GM19455 (cell line): ENCODE data around the gene SV2B.

Source experiments
- ATAC-seq: cut with Tn5 transposase; IDR thresholded peaks from one replicate; pipeline ENCODE4 v1.9.1; 2021; ENCODE audit not compliant: unreplicated experiment

SV2B gene

DNA sequence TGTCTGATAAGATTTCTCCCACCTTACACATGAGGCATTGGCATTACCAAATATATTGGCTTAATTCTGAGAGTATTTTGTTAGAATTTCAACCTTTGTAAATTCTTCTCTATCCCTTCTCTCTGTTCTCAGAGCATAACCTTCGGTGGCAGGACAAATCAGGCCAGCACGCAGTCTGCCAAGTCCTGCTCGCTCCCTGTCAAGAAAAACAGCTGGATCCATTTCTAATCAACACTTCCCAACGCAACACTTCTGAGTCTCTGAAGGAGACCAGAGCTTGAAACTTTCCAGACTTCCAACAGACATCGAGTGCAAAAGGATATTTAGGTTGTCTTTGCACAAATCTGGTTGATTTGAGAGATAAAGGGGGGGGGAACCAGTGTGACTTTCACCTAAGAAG lies 125.7 kb downstream of the SV2B start:
- no peak for ATAC-seq

DNA sequence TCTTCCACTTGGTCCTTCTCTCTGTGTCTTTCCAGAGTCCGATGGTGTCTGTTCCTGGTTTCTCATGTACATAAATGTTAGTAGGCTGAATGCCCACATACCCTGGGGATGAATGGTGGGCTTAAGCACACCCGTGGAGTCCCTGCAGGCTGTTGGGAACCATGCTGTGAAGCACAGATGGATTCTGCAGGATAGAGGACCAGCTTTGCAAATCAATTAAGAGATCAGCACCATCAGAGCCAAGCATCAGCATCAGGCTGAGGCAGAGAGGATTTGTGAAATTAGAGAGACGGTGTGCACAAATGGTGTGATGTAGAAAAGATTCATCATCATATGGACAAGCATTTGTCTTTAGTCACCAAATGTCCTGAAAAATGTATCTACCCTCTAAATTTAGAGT lies 127.1 kb downstream of the SV2B start:
- no peak for ATAC-seq

DNA sequence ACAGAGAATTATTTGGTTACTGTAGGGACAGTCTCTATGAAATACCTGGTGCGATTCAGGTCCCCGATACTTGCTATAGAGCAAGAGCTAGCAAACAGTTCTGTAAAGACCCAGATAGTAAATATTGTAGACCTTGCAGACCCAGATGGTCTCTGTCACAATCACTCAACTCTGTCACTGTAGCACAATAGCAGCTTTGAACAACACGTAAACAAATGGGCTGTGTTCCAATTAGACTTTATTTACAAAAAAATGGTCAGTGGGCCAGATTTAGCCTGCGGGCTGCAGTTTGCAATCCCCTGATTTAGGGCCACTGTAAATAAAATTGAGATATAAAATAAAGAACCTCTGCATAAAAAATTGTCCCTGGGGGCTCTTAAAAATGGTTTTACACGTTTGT lies 127.7 kb downstream of the SV2B start:
- ATAC-seq = no peak

DNA sequence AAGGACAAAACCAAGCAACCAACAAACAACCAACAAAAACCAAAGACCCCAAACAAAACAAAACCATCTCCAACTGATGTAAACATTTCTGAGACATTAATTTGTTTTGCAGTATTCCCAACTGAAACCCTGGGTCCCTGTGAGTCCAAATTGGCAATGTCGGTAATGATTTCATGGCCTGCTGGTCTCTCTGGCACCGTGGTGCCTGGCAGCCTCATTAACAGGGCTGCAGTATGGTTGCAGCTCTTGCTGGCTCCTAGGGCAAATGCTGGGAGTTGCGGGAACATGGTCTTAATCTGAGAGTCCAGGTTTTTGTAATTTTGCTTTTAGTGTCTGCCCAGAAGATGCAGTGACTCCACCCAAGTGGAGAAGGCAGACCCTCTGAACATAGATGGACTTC lies 128.3 kb downstream of the SV2B start:
- ATAC-seq = no peak

DNA sequence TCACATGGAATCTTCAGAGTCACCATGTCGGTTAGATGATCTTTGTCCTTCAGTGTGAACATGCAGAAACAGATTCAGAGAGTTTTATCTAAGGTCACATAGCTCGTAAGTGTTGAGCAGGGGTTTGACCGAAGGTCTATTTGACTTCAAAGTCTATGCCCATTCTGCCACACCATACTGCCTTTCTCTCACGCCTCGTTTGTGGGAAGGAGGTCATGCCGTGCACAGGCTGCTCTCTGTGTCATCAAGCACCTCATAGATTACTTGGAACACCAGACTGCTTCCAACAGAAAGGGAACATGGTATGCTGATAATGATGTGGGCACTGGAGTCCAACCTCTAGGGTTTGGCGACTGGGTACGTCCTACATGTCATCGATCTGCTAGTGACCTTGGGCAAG lies 128.8 kb downstream of the SV2B start:
- no peak for ATAC-seq

DNA sequence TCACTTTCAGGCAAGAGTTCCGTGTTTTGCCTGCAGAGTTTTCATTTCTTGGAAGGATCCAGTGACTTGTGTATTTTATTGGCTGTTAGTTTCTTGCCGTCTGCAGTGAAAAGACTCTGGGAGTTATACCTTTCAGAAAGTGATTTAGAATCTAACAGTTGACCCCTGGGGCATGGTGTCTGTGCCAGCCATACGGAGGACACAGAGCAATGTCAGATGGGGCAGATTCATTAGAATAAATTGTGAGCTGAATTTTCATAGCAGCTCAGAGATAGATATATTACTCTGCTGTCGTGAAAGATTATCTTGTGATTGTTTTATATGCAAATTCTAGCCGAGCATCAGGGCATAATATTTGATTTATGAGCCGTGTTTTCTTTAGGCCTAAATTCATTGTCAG lies 131.6 kb downstream of the SV2B start:
- no peak for ATAC-seq

DNA sequence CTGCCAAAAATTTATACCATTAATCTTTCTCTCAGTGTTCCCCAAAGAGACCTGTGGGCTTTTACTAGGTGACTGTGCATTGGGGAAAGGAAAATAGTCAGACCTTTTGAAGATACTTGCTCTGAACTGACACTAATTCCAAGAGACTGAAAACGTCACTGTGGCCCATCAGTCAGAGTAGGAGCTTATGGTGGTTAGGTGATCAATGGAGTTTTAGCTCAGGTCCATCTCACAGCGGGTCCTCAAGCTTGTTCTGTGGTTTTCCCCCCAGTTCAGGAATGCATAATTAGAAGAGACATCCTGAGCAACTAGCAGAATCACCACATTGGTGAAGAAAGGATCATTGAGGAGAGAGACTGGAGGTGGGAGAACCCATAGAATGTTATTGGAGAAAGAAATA lies 134.7 kb downstream of the SV2B start:
- no peak for ATAC-seq

DNA sequence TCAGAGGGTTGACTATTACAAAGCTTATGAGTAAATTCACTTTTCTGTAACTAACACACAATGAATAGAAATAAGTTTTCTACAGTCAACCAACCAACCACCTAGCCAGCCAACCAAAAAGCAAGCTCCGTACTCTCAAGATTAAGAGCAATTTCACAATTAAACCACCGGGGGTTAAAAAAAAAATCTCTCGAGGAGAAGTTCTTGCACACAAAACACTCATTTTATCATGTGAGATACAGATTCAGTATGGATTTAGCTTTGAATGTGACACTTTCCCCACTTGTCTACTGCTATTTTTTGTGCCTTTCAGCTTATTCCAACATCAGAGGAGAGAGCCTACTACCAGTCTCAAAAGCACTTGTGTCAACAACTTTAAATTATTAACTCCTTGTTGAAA lies 135.3 kb downstream of the SV2B start:
- ATAC-seq = no peak

DNA sequence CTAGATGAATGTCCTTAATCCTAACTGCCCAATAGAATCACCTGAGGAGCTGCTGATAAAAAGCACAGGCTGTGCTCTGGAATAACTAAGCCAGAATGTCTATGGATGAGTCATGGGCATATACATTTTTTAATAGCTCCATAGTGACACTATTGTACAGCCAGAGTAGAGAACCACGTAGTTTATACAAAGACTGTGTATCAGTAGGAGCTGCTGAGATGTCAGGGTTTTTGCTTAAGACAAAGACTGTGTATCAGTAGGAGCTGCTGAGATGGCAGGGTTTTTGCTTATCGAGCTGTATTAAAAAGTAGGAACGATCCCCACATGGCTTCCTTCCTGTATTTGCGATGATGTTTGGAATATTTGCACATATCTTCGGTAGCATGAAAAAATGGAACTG lies 137.4 kb downstream of the SV2B start:
- ATAC-seq = no peak

DNA sequence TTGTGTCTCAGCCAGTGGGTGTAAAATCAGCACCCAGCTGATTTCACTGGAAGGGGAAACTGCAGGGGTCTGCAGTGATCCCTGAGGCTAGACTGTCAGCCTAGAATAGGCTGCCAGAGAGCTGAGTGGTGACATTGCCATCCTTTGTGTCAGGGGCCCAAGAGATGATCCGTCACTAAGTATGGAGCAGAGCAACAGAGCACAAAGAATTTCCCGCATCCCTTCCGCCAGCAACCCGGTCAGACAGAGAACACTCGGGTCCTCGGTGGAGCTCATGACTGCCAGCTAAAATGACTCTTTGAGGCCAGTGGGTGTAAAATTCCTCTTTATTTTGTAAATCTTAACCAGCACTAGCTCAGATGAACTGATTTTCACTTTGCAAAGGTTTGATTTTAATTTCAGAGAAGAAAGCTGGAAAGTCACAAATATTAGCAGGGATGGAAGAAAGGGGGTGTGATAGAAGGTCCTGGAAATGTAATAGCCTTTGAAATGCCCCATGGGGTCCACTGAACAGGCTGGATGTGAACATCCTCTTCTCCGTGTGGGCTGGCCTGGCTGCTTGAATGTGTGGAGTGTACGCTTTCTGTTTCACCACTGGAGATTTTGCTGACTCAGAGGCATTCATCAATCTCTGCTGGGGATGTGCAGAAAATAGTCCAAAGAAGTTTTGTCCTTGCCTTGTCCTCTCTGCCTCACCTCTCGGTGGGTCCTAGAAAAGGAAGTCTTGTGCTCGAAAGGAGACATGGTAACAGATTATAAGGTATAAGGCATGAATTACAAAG lies 138.8 kb downstream of the SV2B start:
- ATAC-seq = no peak

DNA sequence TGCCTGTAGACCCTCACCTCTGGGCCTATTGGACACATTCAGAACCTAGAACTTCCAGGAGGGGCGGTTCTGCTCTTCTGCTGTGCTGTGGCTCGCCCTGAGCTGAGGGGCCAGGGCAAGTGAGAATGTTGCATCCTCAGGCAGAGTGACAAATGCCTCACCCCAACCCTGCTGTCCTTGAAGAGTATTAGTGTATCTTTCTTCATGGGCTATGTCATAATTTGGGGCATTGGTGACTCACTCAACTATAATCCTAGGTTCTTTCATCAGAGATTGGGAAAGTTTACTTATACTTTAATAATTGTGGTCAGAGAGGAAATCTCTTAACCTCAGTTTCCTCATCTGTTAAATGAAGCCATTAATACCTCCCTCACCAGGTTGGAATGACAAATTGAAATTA lies 143.8 kb downstream of the SV2B start:
- no peak for ATAC-seq

DNA sequence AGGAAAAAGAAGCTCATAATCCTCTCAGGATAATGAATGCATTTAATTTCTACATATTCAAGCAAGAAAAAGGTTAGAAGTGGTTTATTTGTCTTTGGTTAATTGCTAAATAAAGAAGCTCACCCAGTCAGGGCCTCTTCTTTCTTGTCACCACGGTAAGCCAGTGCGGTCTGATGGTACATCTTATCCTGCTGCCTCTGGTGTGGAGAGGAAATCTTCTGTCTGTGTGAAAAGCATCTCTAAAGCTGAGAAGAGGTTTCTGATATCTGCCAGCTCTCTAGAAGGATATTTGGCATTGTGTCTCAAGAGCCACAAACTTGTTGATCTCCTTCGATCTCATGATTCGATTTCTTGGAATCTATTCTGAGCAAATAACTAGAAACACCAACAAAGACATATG lies 144.9 kb downstream of the SV2B start:
- no peak for ATAC-seq

DNA sequence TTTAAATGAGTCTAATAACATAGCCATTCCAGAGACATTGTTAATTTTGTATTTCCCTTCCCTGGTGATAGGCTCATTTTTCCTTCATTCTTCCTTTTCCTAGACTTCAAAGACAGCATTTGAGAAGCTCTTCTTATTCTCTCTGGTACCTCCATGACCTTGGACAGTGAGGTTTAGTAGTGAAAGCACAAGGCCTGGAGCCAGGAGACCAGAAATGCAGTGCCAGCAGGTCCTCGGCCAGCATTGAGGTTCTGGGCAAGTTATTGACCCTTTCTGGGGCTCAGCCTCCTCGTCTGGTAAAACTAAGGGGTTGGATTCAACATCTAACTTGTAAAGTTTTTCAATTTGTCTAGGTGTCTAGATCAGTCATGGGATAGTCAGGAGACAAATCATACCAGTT lies 146.9 kb downstream of the SV2B start:
- ATAC-seq = no peak

DNA sequence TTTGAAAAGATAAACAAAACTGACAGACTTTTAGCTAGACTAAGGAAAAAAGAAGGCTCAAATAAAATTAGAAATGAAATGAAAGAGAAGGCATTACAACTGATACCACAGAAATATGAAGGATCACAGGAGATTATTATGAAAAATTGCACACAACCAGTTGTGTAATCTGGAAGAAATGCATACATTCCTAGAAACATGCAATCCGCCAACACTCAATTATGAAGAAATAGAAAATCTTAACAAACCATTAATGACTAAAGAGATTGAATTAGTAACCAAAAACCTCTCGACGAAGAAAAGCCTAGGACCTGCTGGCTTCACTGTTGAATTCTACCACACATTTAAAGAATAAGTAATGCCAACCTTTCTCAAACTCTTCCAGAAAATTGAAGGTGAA lies 149.5 kb downstream of the SV2B start:
- ATAC-seq = no peak

DNA sequence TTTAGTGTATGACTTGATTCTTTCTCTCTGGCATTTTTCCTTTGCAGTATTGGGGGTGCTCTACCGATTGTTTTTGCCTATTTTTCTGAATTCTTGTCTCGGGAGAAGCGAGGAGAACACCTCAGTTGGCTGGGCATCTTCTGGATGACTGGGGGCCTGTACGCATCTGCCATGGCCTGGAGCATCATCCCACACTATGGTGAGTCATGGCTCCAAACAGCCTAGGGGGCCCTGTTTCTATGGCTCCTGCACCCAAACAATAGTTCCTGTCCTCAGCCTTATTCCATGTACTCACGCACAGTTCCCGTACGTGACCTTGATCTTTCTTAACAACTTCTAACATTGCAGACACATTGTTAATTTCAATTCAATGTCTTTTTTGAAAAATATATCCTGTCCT lies 152.3 kb downstream of the SV2B start:
- no peak for ATAC-seq

DNA sequence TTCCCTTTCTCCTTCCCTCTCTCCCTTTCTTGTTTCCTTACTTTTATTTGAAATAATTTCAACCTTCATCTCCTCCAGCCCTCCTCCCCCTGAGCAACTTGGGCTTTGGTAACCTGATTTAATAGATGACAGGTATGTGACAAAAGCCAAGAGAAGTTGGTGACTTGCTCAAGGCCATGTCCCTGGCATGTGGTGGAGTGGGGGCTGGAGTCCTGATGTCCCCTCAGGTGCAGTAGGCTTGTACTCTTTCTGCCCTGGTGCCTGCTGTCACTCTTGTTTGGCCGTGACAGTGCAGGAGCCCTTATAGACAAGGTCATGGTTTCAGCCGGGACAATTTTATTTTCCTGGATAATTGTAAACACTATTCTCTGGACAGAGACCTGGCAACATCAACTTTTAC lies 152.7 kb downstream of the SV2B start:
- ATAC-seq = no peak

DNA sequence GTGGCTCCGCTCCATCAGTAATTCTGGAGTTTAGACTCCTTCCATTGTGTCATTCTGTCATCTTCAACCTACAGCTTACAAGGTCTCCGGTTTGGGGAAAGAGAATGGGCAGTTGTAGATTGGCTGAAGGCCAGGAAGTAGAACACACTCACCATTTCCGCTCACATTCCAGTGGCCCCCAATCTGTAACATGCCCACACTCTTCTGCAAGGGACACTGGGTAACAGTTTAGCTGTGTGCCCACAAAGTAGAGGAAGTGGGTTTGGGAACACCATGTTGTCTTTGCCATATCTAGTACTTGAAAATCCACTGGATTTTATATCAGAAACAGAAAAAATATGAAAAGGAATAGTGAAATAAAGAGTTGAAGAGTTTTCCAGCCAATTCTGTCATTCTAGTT lies 153.5 kb downstream of the SV2B start:
- no peak for ATAC-seq

DNA sequence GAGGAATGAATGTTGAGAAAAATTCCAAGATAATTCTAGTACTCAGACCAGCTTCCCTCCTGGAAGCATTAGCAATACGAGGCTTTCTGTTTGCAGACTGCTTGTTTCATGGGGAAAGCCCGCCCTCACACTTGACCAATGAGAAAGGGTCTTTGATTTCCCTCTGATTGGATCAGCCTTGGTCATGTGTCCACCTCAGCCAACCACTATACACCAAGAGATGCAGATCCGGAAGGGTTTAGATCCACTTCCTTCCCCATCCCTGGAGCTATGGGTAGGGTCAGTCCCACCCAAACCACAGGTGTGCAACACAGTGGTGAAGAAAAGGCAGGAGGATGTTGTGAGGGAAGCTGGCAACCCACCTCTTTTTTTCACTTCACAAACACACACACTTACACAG lies 154.7 kb downstream of the SV2B start:
- no peak for ATAC-seq

DNA sequence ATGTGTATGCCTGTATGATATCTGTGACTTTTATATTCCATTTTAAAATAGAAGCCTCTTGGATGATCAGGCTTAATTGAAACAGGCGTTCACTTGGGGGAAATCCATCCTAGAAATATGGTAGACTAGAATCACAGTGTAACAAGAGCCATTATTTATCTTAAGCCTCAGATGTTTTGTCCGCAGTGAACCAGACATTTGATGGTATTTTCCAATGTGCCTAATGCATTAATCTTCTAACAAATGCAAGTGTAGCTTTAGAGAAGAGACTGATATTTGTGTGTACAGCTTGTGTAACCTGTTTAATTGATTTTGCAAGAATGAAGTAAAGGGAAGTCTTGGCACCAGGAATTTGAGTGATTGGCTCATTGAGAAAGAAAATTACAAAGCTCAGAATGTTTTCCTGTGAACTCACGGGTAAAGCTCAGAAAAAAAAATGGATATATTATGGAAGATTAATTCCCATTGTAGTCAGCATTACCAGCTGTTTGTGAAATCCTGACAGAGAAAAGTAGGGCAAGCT lies 155.7 kb downstream of the SV2B start:
- no peak for ATAC-seq

DNA sequence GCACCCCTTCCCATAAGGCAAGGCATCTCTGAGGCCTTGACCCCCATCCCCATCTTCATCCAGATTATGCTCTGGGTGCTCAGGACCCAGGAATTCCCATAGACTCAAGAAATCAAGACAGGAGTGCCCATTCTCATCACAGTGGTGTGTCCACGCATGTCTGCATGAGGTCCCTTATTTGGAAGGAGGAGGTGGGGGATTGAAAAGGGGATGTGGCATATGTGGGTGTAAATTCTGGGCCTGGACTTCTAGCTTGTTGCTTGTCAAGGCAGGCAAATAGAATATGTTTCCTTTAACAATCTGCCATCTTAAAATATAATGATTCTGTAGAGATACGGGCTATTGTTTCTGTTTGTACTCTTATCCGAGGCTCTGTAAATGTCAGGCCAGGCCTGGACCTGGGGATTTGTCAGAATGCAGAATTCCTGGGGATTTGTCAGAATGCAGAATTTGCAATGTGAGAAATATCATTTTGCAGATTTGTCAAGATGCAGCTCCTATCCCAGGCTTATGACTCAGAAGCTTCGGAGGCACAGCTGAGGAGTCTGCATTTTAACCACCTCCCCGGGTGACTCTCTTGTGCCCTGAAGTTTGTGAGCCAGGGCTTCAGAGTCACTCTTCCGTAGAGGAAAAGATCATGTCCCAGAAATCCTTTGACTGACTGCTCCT lies 157.8 kb downstream of the SV2B start:
- no peak for ATAC-seq

DNA sequence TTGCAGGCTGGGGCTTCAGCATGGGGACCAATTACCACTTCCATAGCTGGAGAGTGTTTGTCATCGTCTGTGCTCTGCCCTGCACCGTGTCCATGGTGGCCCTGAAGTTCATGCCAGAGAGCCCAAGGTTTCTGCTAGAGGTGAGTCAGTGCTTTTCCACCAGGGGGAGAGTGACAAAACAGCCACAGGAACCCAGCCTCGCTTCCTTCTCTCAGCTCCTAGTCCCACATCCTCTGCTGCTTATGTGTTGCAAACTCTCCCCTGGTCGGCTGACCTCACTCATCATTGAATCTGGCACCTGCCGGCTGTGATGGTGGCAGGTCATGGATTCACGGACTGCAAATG lies 158.3 kb downstream of the SV2B start:
- no peak for ATAC-seq

DNA sequence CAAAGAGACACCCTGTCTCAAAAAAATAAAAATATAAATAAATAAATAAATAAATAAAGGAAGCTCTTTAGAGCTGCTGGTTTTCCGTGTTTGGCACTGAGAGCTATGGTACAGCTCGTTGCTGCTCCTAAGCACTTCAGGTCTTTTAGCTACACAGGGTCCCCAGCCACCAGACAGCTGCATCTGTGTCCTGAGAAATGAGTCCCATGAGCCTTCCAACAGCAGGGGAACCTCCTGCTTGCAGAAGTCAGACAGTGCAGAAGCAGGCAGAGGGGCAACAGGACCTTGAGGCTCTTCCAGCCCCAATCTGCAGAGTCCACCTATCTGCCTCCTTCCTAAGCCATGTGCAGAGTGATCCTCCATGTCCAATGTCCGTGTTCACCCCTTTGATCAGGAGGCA lies 159.0 kb downstream of the SV2B start:
- ATAC-seq = no peak

DNA sequence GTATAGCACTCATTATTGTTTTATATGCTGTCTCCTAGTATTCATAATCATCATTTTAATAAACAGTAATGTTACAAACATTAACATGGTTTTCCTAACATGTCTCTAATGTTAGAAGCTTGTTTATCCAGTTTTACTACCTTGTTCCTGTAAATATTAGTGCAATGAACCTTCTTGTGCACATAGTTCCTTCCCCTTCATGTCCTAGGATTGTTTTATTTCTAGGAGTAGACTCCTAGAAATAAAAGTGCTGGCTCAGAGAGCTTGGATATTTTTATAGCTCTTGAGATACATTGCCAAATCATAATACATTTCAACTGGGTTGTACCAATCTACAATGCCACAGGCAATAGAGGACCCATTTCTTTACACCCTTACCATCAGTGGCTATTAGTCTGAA lies 161.3 kb downstream of the SV2B start:
- ATAC-seq = no peak
